DND-41 (cell line): ENCODE data around the gene GFPT1.

Experiments
- ATAC-seq: fragments of 200-7000 bp; cut with Tn5 transposase; 3 replicates; pipeline ENCODE4 v1.9.1; 2021; ENCODE audit warnings: low read depth; ENCODE audit not compliant: insufficient read depth
- DNase-seq: peaks from one replicate; pipeline ENCODE4 v3.0.0-alpha.2; 2020
- H2AFZ ChIP-seq: 2 replicates; pipeline ENCODE4 v1.6.0; 2012; ENCODE audit warnings: low read depth, low read length
- H3K27ac ChIP-seq: 2 replicates; pipeline ENCODE4 v1.5.1; 2012; ENCODE audit warnings: low read length, inconsistent platforms
- H3K27me3 ChIP-seq: fragments of 200-600 bp; sonication (generic); 2 replicates; pipeline ENCODE4 v1.6.0; 2012; ENCODE audit warnings: low read length, mild to moderate bottlenecking, inconsistent platforms; ENCODE audit not compliant: insufficient read depth, poor library complexity
- H3K36me3 ChIP-seq: 2 replicates; pipeline ENCODE4 v1.5.1; 2012; ENCODE audit warnings: low read length, inconsistent platforms; ENCODE audit not compliant: insufficient read depth
- H3K4me1 ChIP-seq: 2 replicates; pipeline ENCODE4 v1.5.1; 2012; ENCODE audit warnings: mild to moderate bottlenecking, low read length; ENCODE audit not compliant: insufficient read depth
- H3K4me2 ChIP-seq: 2 replicates; pipeline ENCODE4 v1.6.0; 2012; ENCODE audit warnings: mild to moderate bottlenecking, moderate library complexity, low read length, inconsistent platforms; ENCODE audit not compliant: insufficient read depth
- H3K4me3 ChIP-seq, 2 experiments: fragments of 200-600 bp in 1 of 2; shearing (Covaris generic) in 1 of 2; 2 replicates each; pipeline ENCODE4 v1.5.1; 2012 to 2016; ENCODE audit warnings: inconsistent platforms in 2 of 2, low read length in 2 of 2, mild to moderate bottlenecking in 2 of 2, low read depth in 1 of 2, moderate library complexity in 1 of 2
- H3K79me2 ChIP-seq: 2 replicates; pipeline ENCODE4 v1.6.0; 2012; ENCODE audit warnings: low read length, inconsistent platforms; ENCODE audit not compliant: insufficient read depth
- H3K9ac ChIP-seq: 2 replicates; pipeline ENCODE4 v1.6.0; 2012; ENCODE audit warnings: low read depth, mild to moderate bottlenecking, inconsistent platforms, low read length, moderate library complexity
- H3K9me3 ChIP-seq: 2 replicates; pipeline ENCODE4 v1.5.1; 2012; ENCODE audit warnings: low read length, moderate library complexity, mild to moderate bottlenecking, inconsistent platforms; ENCODE audit not compliant: insufficient read depth, severe bottlenecking
- H4K20me1 ChIP-seq: 2 replicates; pipeline ENCODE4 v1.6.0; 2012; ENCODE audit warnings: low read length; ENCODE audit not compliant: insufficient read depth
- CTCF ChIP-seq: IDR thresholded peaks from 2 replicates; pipeline ENCODE4 v1.5.1; 2012; ENCODE audit warnings: borderline replicate concordance, low read length, moderate library complexity, mild to moderate bottlenecking; ENCODE audit not compliant: poor library complexity, severe bottlenecking; ENCODE audit errors: extremely low read depth
- EZH2 ChIP-seq: IDR thresholded peaks from 3 replicates; pipeline ENCODE4 v1.6.1; 2012; ENCODE audit warnings: borderline replicate concordance, low read depth, mild to moderate bottlenecking, moderate library complexity, low read length, inconsistent platforms; ENCODE audit not compliant: severe bottlenecking

Gene GFPT1

GRCh38 chr2:69390471-69390870 is 3.4 kb upstream of the GFPT1 start:
- TF ChIP-seq EZH2 (no peak), CTCF (no peak)
- Histone ChIP-seq H3K4me2 (no peak overlapping the region), H2AFZ (no peak overlapping the region), H3K27me3 (no peaks in the 10 kb centered on the region), H3K27ac (no peak overlapping the region), H3K9ac (no peak overlapping the region), H3K4me3 (no peak overlapping the region), H4K20me1 (no peaks in the 10 kb centered on the region), H3K36me3 (peaks cover 14% of the 10 kb centered on the region; the same call in 1 of the 2 replicates), H3K9me3 (no peaks in the 10 kb centered on the region), H3K79me2 (peaks cover 22% of the 10 kb centered on the region), H3K4me1 (peaks cover 20% of the 10 kb centered on the region)
- no peak for ATAC-seq
- no peak for DNase-seq

DNA sequence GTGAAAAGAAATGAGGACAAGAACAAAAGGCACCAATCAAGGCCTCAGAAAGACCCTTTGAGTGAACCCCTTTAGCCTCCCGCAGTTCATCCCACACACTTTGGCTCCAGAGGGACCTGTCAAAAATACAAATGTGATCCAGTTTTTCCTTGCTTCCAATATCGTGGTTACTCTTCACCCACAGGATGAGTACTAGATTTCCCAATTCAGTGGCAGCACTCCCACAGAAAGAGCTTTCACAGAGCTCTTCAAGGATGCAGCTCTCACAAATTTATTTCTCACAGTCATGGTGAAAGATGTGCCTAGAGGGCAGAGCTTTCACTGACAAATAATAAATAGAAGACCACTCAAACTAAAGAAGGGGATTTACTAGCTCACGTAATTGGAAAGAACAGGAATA is 3.0 kb upstream of the GFPT1 start:
- Histone ChIP-seq H3K36me3 (peaks cover 12% of the 10 kb centered on the region; the same call in 1 of the 2 replicates), H3K4me1 (peaks cover 24% of the 10 kb centered on the region), H2AFZ (no peak overlapping the region), H3K9ac (no peak overlapping the region), H3K27ac (no peak overlapping the region), H4K20me1 (no peaks in the 10 kb centered on the region), H3K4me2 (no peak overlapping the region), H3K27me3 (no peaks in the 10 kb centered on the region), H3K79me2 (peaks cover 26% of the 10 kb centered on the region), H3K9me3 (no peaks in the 10 kb centered on the region), H3K4me3 (no peak overlapping the region)
- TF ChIP-seq EZH2, result no peak
- no peak for TF ChIP-seq CTCF
- no peak for DNase-seq
- no peak for ATAC-seq

GRCh38 chr2:69389271-69389670 is 2.2 kb upstream of the GFPT1 start:
- no peak for DNase-seq
- Histone ChIP-seq H2AFZ (no peak overlapping the region), H3K27ac (no peak overlapping the region), H3K27me3 (no peaks in the 10 kb centered on the region), H3K79me2 (peaks cover 34% of the 10 kb centered on the region), H3K4me2 (no peak overlapping the region), H3K9me3 (no peaks in the 10 kb centered on the region), H3K4me1 (peaks cover 31% of the 10 kb centered on the region), H3K4me3 (no peak overlapping the region), H3K9ac (no peak overlapping the region), H3K36me3 (peaks cover 4% of the 10 kb centered on the region; the same call in 1 of the 2 replicates), H4K20me1 (no peaks in the 10 kb centered on the region)
- ATAC-seq, result no peak
- TF ChIP-seq EZH2, result no peak
- TF ChIP-seq CTCF, result no peak
